Endothelial cell of umbilical vein (primary cell): ENCODE measurements around the gene PRR3. TPM values are rescaled to one million over a fixed set of nuclear protein-coding genes. Genes with fewer than 3 reads are reported as not detected.

Source experiments
- BruUV-seq: library from RNA; stranded (reverse); fragments of 400-500 nt; replicated peaks from 2 replicates; lab custom pipeline; 2021; lab: Mats Ljungman, UMichigan
- CTCF ChIA-PET: fragments of 300-600, 350-600 bp; sonication (Branson Sonifier 250); formaldehyde crosslinking; loops from one replicate; lab custom pipeline; 2021; ENCODE audit warnings: antibody characterized with exemption, inconsistent platforms; lab: Charles Lee
- POLR2A ChIA-PET: fragments of 300-600, 350-600 bp; sonication (Branson Sonifier 250); formaldehyde crosslinking; loops from one replicate; lab custom pipeline; 2021; ENCODE audit warnings: antibody characterized with exemption, inconsistent platforms; lab: Charles Lee
- DNase-seq: peaks from one replicate; pipeline ENCODE4 v3.0.0-alpha.2; 2011; ENCODE audit warnings: low read depth, low spot score
- FAIRE-seq: peaks from 2 replicates; lab custom pipeline; 2011; peaks lifted over from hg19 to GRCh38; lab: Jason Lieb, UNC
- H2AFZ ChIP-seq: 2 replicates; pipeline ENCODE4 v1.6.0; 2012; ENCODE audit warnings: low read depth, low read length, control low read depth, inconsistent platforms
- H3K27ac ChIP-seq: 2 replicates; pipeline ENCODE4 v1.5.1; 2011; ENCODE audit warnings: low read depth, mild to moderate bottlenecking, control low read depth, low read length, moderate library complexity; ENCODE audit not compliant: insufficient read depth
- H3K27me3 ChIP-seq, 2 experiments: 2 replicates each; pipeline versions ENCODE4 v1.6.0 to v1.6.1; 2011; ENCODE audit warnings: low read length in 2 of 2, mixed read lengths in 1 of 2; ENCODE audit not compliant: control insufficient read depth in 2 of 2, insufficient read depth in 2 of 2
- H3K36me3 ChIP-seq, 2 experiments: 2 replicates in 1 of 2; 3 replicates in 1 of 2; pipeline ENCODE4 v1.5.1; 2011; ENCODE audit warnings: low read length in 2 of 2, mild to moderate bottlenecking in 1 of 2, moderate library complexity in 1 of 2; ENCODE audit not compliant: control insufficient read depth in 2 of 2, insufficient read depth in 2 of 2; ENCODE audit errors: extremely low read depth in 1 of 2
- H3K4me1 ChIP-seq: 3 replicates; pipeline ENCODE4 v1.5.1; 2011; ENCODE audit warnings: mild to moderate bottlenecking, low read length; ENCODE audit not compliant: control insufficient read depth, insufficient read depth; ENCODE audit errors: extremely low read depth
- H3K4me2 ChIP-seq: 2 replicates; pipeline ENCODE4 v1.6.1; 2011; ENCODE audit warnings: low read length, control low read depth, mixed read lengths; ENCODE audit not compliant: insufficient read depth
- H3K4me3 ChIP-seq, 3 experiments: fragments of 200-600 bp in 1 of 3; sonication (generic), shearing (Covaris generic) in 1 of 3; replicated peaks in 1 of 3; 2 replicates each; pipeline ENCODE4 v1.5.1; 2011 to 2016; ENCODE audit warnings: control low read depth in 3 of 3, low read length in 3 of 3, mild to moderate bottlenecking in 2 of 3, inconsistent platforms in 1 of 3, low read depth in 1 of 3, moderate library complexity in 1 of 3; ENCODE audit not compliant: insufficient read depth in 1 of 3
- H3K79me2 ChIP-seq: 2 replicates; pipeline ENCODE4 v1.6.0; 2012; ENCODE audit warnings: low read length, inconsistent platforms; ENCODE audit not compliant: control insufficient read depth, insufficient read depth
- H3K9ac ChIP-seq: replicated peaks from 2 replicates; pipeline ENCODE3; 2011; ENCODE audit warnings: low read length, control low read depth; ENCODE audit not compliant: insufficient read depth; ENCODE audit errors: extremely low read depth
- H3K9me1 ChIP-seq: replicated peaks from 3 replicates; pipeline ENCODE4 v1.6.0; 2011; ENCODE audit warnings: mild to moderate bottlenecking, low read length; ENCODE audit not compliant: control insufficient read depth, insufficient read depth; ENCODE audit errors: extremely low read depth
- H3K9me3 ChIP-seq: replicated peaks from 2 replicates; pipeline ENCODE4 v1.5.1; 2012; ENCODE audit warnings: low read length, inconsistent platforms; ENCODE audit not compliant: control insufficient read depth, insufficient read depth
- H4K20me1 ChIP-seq: replicated peaks from 2 replicates; pipeline ENCODE3; 2011; ENCODE audit warnings: mild to moderate bottlenecking, low read length; ENCODE audit not compliant: control insufficient read depth, insufficient read depth; ENCODE audit errors: extremely low read depth
- EZH2 ChIP-seq: IDR thresholded peaks from 2 replicates; pipeline ENCODE4 v1.6.1; 2012; ENCODE audit warnings: borderline replicate concordance, low read depth, mild to moderate bottlenecking, moderate library complexity, low read length, inconsistent platforms; ENCODE audit not compliant: severe bottlenecking
- FOS ChIP-seq: IDR thresholded peaks from 2 replicates; pipeline ENCODE4 v1.6.1; 2011; ENCODE audit warnings: mild to moderate bottlenecking, low read length, moderate library complexity, borderline replicate concordance; ENCODE audit not compliant: insufficient read depth
- GATA2 ChIP-seq: IDR thresholded peaks from 2 replicates; pipeline ENCODE4 v1.7.0; 2011; ENCODE audit warnings: low read depth, mild to moderate bottlenecking, moderate library complexity, mixed read lengths, low read length; ENCODE audit not compliant: insufficient read length, insufficient read depth
- JUN ChIP-seq: IDR thresholded peaks from 2 replicates; pipeline ENCODE4 v1.6.1; 2011; ENCODE audit warnings: borderline replicate concordance, low read depth; ENCODE audit not compliant: insufficient read length, insufficient read depth
- MYC ChIP-seq: IDR thresholded peaks from one replicate; pipeline ENCODE4 v1.6.1; 2011; ENCODE audit warnings: mild to moderate bottlenecking, low read depth, low read length
- POLR2A ChIP-seq: IDR thresholded peaks from 2 replicates; pipeline ENCODE4 v1.6.1; 2012; ENCODE audit warnings: low read depth, mild to moderate bottlenecking, control low read depth, low read length
- POLR2AphosphoS5 ChIP-seq: IDR thresholded peaks from 2 replicates; pipeline ENCODE4 v1.6.1; 2012; ENCODE audit warnings: low read depth, mild to moderate bottlenecking, control low read depth, low read length, moderate library complexity; ENCODE audit not compliant: insufficient read depth
- dilution Hi-C: fragments of 300-500 bp; cut with MboI; formaldehyde crosslinking; loops from one replicate; pipeline ENCODE4 v1.15.0; 2019; ENCODE audit warnings: low sequenced_read_pairs; ENCODE audit not compliant: extremely low pct_ligation_motif_present
- intact Hi-C: fragments of 100-400 bp; cut with micrococcal nuclease; formaldehyde crosslinking; loops from one replicate; pipeline ENCODE4 v1.10.0; 2022
- polyA plus RNA-seq, 4 experiments: library from polyadenylated mRNA; depleted of rRNA in 3 of 4; stranded (reverse) in 3 of 4; unstranded in 1 of 4; fragments of >200 nt; gene quantifications; 2 replicates each; pipeline versions ENCODE4 v1.2.1 to v1.2.3, GENCODE V29; 2011 to 2012; ENCODE audit warnings: missing spikeins in 1 of 4
- total RNA-seq: library from RNA; stranded (reverse); gene quantifications from 2 replicates; pipeline ENCODE4 v1.2.3, GENCODE V29; 2021
- TF ChIP-seq, protein P1 (sequence below): IDR thresholded peaks from 2 replicates; pipeline ENCODE4 v1.6.1; 2011; ENCODE audit not compliant: insufficient read depth, insufficient read length
- TF ChIP-seq, protein P2 (sequence below), 2 donors: IDR thresholded peaks; 1 replicate in 1 of 2; 2 replicates in 1 of 2; pipeline ENCODE4 v1.5.1; 2011; ENCODE audit warnings: low read length in 2 of 2, mild to moderate bottlenecking in 2 of 2, moderate library complexity in 2 of 2, control low read depth in 1 of 2, inconsistent platforms in 1 of 2, low read depth in 1 of 2; ENCODE audit not compliant: insufficient read depth in 1 of 2; ENCODE audit errors: extremely low read depth in 1 of 2

Gene PRR3
- total and polyA plus RNA-seq, 2 donors (not counting 3 experiments of a cell fraction or from before 2014, with no cell fraction given), result 10.6 to 22.3 TPM

GRCh38 chr6:30583921-30584320 is 26.8 kb downstream of the PRR3 start:
- no peak for DNase-seq

More at GRCh38 chr6:30583921-30584320, 26.8 kb downstream of the PRR3 start:
- Histone ChIP-seq H3K27me3 (no peaks in the 10 kb centered on the region), H3K79me2 (no peaks in the 10 kb centered on the region), H4K20me1 (no peaks in the 10 kb centered on the region), H3K9me3 (no peaks in the 10 kb centered on the region), H3K4me3 (no peak overlapping the region), H3K36me3 (peaks cover 29 to 62% of the 10 kb centered on the region in 2 experiments), H3K4me1 (no peaks in the 10 kb centered on the region), H3K27ac (no peak overlapping the region), H3K9me1 (no peaks in the 10 kb centered on the region), H2AFZ (no peak overlapping the region), H3K9ac (no peak overlapping the region), H3K4me2 (no peak overlapping the region)
- ChIA-PET CTCF (interaction anchor here (1.2 to 3.6 kb wide), 5 partner anchors 13 to 102 kb away, joined by 3 to 15 read pairs (median 5); no protein-coding TSS in a partner anchor), POLR2A (interaction anchor here (0.6 kb wide), 1 partner anchor 31 kb away, joined by 9 read pairs; no protein-coding TSS in a partner anchor)
- TF ChIP-seq FOS (no peak), JUN (no peak), POLR2AphosphoS5 (no peak), GATA2 (no peak), POLR2A (no peak), EZH2 (no peak), MYC (no peak)
- TF ChIP-seq, protein P1, sequence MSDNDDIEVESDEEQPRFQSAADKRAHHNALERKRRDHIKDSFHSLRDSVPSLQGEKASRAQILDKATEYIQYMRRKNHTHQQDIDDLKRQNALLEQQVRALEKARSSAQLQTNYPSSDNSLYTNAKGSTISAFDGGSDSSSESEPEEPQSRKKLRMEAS, result no peak
- TF ChIP-seq, protein P2, sequence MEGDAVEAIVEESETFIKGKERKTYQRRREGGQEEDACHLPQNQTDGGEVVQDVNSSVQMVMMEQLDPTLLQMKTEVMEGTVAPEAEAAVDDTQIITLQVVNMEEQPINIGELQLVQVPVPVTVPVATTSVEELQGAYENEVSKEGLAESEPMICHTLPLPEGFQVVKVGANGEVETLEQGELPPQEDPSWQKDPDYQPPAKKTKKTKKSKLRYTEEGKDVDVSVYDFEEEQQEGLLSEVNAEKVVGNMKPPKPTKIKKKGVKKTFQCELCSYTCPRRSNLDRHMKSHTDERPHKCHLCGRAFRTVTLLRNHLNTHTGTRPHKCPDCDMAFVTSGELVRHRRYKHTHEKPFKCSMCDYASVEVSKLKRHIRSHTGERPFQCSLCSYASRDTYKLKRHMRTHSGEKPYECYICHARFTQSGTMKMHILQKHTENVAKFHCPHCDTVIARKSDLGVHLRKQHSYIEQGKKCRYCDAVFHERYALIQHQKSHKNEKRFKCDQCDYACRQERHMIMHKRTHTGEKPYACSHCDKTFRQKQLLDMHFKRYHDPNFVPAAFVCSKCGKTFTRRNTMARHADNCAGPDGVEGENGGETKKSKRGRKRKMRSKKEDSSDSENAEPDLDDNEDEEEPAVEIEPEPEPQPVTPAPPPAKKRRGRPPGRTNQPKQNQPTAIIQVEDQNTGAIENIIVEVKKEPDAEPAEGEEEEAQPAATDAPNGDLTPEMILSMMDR (IDR thresholded peaks at IDR 0.05; ENCODE audit: extremely low read depth in 1 of 2, insufficient read depth in 1 of 2, low read depth in 1 of 2, low read length in 2 of 2), result no peak
- BruUV-seq, result no TSS peak
- intact Hi-C loops, result no loop called here
- no peak for FAIRE-seq
- dilution Hi-C loops, result no loop called here
